HG03378 (cell line): ENCODE results near the gene CDC123.
"Not testable (repeated sequence)": the region's sequence is repeated elsewhere in the genome, so short reads cannot be mapped to it uniquely, and the experiment has no call there.

Experiments
- ATAC-seq: cut with Tn5 transposase; IDR thresholded peaks from one replicate; pipeline ENCODE4 v1.9.1; 2021; ENCODE audit warnings: mild to moderate bottlenecking, moderate library complexity; ENCODE audit not compliant: unreplicated experiment

CDC123 gene

DNA sequence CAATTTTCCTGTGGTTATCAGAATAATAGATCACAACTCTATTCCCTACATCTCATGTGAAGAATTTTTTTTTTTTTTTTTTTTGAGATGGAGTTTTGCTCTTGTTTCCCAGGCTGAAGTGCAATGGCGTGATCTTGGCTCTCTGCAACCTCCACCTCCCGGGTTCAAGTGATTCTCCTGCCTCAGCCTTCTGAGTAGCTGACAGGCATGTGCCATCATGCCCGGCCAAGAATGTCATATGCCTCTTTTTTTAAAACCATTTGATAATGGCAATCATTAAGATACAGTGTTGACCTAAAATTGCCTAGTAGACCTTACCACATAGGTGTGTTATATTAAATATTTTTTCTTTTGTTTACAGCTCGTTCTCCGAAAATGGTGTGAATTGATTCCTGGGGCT, 38.7 kb downstream of the CDC123 start:
- not testable (repeated sequence) for ATAC-seq

GRCh38 chr10:12235116-12235694, 39.2 kb downstream of the CDC123 start:
- no peak for ATAC-seq

DNA sequence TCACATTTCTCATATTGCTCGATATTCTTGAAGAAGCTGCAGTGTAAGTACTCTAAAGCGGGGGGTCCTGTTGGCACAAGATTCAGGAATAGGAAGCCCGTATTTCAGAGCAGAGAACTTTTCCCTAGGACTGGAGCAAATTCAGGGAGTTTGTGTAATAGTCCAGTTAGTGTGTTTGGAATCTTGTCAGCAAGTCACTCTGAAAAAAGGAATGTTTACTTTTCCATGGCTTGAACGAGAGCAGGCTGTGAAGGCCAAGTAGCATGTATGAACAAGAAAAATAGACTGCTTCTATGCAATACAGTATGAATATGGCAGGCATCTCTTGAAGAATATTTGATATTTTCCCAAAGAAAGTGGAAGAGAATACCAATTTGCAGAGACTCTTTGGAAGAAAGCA, 39.8 kb downstream of the CDC123 start:
- no peak for ATAC-seq

DNA sequence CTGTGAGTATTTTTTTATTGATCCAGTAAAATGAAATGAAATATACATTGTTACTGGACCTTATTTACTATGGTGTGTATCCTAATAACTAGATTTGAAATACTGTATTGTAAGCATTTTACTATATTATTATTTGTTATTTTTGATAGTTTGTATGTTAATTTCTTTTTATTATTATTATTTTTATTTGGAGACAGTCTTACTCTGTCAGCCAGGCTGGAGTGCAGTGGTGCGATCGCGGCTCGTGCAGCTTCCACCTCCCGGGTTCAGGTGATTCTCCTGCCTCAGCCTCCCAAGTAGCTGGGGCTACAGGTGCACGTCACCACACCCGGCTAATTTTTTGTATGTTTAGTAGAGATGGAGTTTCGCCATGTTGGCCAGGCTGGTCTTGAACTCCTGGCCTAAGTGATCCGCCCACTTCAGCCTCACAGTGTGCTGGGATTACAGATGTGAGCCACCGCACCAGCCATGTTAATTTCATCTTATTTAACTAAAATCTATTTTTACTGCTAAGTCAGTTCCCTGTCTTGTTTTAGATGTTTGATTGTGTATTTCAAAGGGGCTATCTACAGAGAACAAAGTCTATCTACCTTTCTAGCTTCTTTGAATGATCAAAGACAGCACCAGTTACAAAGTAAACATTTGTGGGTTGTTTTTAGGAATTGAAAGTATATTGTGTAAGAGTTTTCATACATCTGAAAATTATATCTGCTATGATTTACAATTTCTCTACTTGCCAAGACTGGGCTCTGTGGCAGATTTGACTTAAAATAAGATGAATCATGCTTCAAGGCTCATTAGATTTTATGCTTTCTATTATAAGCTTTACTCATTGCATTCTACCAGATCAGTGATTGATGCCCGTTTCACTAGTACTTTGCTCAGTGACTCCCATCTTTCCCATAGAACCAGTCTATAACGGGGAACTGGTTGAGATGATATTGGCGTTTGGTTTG, 41.6 kb downstream of the CDC123 start:
- no peak for ATAC-seq

- no peak for ATAC-seq
Measured at GRCh38 chr10:12238821-12239220, 42.8 kb downstream of the CDC123 start.

DNA sequence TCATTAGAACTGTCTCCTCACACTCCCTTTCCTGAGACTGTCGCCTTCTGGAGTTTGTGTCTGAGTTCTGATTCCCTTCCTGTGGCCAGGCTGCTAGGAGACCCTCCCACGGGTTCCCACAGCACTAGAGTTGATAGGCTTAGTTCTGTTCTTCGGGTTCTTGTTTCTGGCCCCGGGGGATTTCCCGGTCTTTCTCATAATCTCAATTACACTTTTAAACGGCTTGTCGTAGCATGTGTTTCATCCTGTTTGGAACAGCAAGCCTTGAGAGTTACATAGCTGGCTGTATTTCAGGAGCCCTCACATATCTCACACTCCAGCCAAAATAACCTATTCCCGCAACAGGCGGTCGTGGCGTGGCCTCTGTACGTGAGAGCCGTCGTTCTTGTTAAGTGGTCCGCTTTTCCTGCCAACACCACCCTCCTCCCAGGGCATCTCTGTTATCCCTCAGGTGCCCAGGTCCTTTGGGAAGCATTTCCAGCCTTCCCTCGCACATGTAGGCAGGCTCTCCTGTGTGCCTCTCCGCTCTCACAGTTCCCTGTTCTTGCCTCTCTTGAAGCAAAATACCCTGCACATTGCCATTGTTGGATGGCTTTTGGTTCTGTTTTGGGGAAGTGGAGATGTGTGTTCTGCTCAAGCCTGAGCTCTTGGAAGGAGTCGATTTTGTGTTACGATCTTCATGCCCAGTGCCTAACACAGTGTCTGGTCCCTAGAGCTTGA, 46.0 kb downstream of the CDC123 start:
- no peak for ATAC-seq

GRCh38 chr10:12243864-12244620, 48.1 kb downstream of the CDC123 start:
- no peak for ATAC-seq

- no peak for ATAC-seq
Measured at GRCh38 chr10:12250181-12250580, 54.2 kb downstream of the CDC123 start.

DNA sequence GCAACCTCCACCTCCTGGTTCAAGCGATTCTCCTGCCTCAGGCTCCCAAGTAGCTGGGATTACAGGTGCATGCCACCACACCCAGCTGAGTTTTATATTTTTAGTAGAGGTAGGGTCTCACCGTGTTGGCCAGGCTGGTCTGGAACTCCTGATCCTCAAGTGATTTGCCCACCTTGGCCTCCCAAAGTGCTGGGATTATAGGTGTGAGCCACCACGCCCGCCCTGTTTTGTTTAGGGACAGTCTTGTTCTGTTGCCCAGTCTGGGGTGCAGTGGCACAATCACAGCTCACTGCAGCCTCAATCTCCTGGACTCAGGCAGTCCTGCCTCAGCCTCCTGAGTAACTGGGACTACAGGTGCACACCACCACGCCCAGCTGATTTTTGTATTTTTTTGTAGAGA, 54.7 kb downstream of the CDC123 start:
- ATAC-seq: not testable (repeated sequence)

GRCh38 chr10:12251581-12251980, 55.6 kb downstream of the CDC123 start:
- no peak for ATAC-seq

GRCh38 chr10:12252882-12253546, 57.0 kb downstream of the CDC123 start:
- no peak for ATAC-seq

DNA sequence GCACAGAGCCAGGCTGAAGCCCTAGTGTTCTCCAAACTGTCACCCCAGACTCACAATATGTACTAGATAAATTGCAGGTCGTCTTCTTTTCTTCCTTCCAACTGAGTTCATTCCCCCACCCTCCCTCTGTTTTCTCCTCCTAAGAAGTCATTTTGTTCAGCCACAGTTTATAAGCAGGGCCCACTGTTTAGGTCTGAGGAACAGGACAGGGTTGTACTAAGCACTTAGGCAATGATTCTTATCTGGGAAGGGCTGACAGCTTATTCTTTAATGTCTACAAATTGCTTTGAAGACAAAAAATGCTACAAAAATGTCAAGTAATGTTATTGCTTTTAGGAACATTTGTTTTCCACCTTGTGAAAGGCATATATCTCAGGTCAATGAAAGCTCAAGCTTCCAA, 59.1 kb downstream of the CDC123 start:
- no peak for ATAC-seq

GRCh38 chr10:12259988-12260387, 64.0 kb downstream of the CDC123 start:
- no peak for ATAC-seq

- ATAC-seq: no peak
Measured at GRCh38 chr10:12262278-12262981, 66.4 kb downstream of the CDC123 start.

DNA sequence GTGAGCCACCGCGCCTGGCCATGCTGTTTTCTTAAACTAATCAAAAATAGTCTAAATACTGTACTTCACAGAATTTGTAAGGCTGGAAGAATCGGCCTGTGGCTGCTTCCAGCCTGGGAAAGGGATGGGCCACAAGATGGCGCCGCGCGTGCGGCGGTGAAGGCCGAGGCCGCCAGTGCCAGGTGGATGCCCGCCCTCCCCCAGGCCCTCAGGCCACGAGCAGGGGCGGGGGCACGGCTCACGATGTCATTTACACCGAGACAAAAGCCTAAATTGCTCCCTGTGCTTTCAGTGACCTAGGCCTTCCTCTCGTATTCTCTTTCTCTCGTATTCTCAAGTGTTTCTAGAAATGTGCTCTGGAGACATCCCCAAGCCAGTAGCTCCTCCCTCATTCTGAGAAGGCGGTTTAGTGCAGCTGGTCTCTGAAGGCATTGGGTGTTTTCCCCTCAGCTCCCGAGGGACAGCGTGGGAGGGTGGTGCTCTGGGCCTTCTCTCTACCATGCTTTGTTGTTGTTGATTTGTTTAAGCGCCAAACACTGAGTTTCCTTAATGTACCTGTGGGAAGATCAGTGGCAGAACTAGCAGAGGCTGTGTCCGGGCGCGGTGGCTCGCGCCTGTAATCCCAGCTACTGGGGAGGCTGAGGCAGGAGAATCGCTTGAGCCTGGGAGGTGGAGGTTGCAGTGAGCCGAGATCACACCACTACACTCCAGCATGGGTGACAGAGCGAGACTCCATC, 68.4 kb downstream of the CDC123 start:
- peak; percentile 88 for ATAC-seq

DNA sequence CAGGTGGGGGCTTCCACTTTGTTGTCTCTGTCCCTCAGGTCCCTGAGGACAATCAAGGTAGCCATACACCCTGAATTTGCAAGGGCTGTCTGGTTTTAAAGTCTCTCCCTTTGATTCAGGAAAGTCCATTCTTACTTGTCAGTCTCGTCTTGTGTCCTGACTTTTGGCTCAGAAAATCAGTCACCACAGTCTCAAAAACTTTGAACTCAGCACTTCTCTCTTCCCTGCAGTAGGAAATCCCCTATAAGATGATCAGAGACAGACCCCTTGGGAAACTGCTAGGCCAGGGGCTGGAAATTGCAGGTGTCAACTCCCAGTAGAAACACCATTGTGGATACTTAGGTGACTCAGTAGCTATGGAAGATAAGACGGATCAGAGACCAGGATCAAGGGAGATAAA, 73.1 kb downstream of the CDC123 start:
- ATAC-seq: no peak

DNA sequence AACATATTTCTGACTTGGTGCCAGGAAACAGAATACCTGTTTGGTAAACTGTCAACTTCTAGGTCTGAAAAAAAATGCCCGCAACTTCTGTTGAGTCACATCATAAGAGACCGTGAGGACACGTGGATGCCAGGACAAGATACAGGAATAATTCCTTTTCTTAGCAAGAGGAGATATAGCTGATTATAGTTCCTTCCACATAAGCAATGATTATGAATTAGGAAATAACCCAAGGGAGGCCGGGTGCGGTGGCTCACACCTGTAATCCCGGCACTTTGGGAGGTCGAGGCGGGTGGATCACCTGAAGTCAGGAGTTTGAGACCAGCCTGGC, 75.2 kb downstream of the CDC123 start:
- ATAC-seq: no peak

DNA sequence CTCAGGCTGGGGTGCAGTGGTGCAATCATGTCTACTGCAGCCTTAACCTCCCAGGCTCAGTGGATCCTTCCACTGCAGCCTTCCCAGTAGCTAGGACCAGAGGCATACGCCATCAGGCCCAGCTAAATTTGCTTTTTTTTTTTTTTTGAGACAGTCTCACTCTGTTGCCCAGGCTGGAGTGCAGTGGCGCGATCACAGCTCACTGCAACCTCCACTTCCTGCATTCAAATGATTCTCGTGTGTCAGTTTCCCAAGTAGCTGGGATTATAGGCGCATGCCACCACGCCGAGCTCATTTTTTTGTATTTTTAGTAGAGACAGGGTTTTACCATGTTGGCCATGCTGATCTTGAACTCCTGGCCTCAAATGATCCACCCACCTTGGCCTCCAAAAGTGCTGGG, 81.9 kb downstream of the CDC123 start:
- not testable (repeated sequence) for ATAC-seq

DNA sequence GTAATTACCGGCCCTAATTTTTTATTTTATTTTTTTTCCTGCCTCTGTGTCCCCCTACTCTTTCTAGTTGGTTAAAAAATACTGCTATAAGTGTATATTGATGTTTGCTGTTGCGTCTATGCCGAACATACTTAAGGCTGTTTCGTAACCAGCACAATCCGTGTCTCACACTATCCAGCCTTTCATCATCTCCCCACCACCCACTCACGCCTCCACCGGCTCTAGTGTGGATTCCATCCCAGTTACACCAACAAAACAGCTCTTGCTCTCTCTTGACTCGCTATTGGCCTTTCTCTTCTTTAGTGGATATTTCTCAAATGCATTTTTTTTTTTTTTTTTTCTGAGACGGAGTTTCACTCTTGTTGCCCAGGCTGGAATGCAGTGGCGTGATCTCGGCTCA, 83.3 kb downstream of the CDC123 start:
- ATAC-seq: no peak
